Hematopoietic multipotent progenitor cell treated with erythropoietin and hydrocortisone succinate and interleukin-3 and kit ligand, for 15 days (in vitro differentiated cells): Measurements from ENCODE around the gene GMPR2.

ENCODE experiments used
- DNase-seq: peaks from one replicate; pipeline ENCODE4 v3.0.0-alpha.2; 2015; ENCODE audit warnings: low spot score

Gene GMPR2

DNA sequence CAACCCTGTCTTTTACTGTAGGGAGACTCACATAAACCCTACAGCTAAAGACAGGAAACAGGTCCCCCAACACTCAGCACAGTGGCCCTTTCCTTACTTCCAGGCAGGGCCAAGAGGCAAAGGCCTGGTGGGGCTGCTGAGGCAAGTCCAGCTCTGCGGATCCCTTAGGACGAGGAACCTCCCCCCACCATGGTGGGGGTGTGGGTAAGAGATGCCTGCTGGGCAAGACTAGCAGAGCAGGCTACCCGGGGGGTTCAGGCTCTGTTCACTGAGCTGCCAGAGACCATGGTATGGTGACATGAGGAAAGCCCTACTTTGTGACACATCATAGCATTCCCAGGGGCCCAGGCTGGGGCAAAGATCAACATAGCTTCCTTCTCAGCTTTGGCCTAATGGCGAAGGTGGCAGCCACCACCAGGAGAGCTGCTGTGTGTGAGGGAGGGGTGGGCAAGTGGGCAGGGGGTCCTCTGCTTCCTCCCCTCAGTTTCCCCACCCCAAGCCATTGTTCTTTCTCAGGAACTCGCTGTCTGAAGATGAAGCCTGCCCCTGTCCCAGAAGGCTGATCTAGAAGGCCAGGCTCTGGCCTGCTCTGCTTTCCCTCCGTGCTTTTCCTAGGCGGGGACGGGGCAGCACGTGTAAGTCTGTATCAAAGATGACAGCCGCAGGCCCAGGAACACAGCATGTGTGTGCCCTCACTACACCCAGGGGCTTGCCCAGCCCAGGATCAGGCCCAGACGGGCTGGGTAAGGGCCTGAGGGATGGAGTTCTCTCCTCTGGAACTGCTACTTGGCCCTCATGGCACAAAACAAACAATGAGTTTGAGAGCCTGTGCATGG lies 19.8 kb downstream of the GMPR2 start:
- DNase-seq: no peak

GRCh38 chr14:24253936-24254335 lies 21.2 kb downstream of the GMPR2 start:
- no peak for DNase-seq

- DNase-seq: no peak
Measured at GRCh38 chr14:24254630-24255392, 22.1 kb downstream of the GMPR2 start.

DNA sequence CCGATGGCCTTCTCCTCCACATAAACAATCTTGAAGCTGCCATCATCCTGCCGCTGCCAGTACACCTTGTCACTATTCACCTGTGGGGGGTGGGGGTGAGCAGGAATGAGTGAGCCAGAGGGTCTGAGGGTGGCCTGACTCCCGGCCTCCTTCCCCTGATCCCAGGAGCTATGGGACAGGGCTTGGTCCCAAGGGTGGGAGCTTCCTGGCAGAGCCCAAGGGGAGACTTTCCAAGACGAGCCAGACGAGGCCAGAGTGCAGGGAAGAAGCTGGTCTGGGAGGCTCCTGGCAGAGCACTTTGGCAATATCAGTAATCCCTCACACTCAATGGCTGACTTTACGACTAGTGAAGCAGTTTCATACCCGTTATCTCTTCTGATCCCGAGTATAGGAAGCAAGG lies 22.7 kb downstream of the GMPR2 start:
- no peak for DNase-seq

DNA sequence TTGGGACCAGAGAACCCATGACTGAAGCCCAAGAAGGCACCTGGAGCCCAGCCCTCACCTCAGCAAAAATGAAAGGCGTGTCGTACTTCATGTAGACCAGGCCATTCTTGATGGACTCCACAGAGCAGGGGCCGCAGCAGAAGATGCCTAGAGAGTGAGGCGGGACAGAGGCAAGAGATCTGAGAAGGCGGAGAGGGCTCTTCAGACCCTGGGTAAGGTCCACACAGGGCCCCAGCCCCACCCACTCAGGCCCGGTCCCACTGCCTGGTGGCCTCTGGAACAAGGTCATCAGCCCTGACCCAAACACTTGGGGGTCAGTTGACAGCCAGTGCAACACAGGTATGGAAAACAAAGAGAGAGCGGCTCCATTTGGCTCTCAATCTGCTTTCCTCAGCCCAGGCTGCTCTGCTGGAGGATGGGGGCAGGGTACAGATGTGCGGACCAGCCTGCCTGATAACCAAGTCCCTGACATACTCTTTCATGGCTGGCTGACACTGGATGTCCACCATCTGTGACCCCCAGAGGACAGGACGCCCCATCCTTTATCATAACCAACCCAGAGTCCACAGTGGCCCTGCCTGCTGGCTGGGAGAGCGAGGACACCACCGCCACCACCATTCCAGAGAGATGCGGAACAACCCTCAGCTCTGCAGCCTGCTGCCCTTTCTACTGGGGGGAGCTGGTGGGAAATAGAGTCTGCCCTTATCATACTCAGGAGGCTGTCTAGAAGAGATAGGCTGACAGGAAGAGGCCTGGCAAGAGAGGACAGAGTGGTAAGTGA lies 23.4 kb downstream of the GMPR2 start:
- DNase-seq: peak; percentile 66

- DNase-seq: no peak
Measured at GRCh38 chr14:24256960-24257359, 24.2 kb downstream of the GMPR2 start.

DNA sequence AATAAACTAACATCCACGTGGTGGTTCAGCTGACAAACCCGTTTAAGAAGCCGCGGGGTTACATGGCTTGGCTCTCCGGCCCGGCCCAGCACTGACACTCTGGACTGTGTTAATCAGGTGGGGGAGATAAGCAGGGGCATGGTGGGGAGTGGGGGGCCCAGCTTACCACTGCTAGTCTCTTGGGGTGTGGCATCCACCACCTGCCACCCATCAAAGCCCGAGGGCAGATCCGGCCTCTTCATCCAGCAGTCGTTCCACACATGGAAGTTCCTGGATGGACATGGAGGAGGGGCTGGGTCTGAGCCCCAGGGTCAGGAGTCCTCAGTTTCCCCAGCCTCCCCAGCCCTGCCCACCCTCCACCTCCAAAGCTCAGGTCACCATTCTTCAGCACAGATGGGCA lies 25.4 kb downstream of the GMPR2 start:
- no peak for DNase-seq

GRCh38 chr14:24258548-24259265 lies 26.0 kb downstream of the GMPR2 start:
- no peak for DNase-seq

GRCh38 chr14:24259282-24260025 lies 26.7 kb downstream of the GMPR2 start:
- no peak for DNase-seq

- no peak for DNase-seq
Measured at GRCh38 chr14:24260026-24260779, 27.5 kb downstream of the GMPR2 start.

DNA sequence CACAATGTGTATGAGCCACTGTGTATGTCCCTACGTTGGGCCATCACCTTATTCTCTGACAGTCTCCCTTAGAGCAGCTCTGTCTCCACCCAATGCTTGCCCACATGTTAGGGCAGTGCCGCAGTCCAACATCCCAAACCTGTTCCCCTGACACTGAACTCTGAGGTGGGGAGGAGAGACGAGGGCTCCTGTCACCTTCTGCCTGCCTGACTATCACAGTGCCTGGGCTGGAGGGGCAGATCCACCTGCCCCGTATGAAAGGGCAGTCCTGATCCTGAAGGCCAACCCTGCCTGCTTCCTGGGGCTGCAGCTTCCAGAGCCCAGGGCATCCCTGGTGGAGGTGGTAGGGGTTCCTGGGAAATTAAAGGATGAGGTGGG lies 28.0 kb downstream of the GMPR2 start:
- DNase-seq: no peak

DNA sequence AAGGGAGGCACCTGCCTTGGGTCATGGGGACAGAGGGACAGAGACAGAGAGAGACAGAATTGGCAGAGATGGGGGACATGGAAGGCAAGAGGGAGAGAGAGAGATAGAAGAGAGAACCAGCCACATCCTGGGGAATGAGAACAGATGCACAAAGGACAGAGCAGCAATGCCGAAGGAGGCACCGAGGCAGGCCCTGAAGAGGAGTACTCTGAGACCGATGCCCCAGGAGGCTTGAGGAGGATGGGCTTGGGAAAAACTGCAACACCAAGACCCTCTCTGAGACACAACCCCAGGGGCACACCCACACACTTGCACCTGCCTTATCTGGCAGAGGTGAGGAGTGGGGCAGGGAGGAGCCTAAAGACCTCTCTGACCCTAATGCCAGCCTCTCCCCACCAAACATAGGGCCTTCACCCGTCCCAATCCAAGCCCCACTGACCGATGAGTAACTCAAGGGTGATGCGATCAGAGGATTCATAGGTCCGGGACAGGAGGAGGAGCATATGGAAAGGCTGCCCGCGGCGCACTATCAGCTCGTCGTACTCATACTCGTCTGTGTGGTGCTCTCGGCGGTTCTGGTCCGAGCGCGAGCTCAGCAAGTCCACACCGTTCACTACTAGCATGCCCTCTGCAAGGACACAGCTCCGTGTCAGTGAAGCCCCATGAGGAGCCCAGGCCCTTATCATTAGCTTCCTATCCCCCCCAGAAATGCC lies 28.7 kb downstream of the GMPR2 start:
- no peak for DNase-seq

GRCh38 chr14:24261969-24262327 lies 29.2 kb downstream of the GMPR2 start:
- DNase-seq: no peak

- DNase-seq: no peak
Measured at GRCh38 chr14:24262821-24263733, 30.3 kb downstream of the GMPR2 start, which contains the start of gene TGM1. Gene TGM1 (minus strand): TSS chr14:24263177. CDS start chr14:24262352, 825 bp downstream.

GRCh38 chr14:24263848-24264247 lies 31.1 kb downstream of the GMPR2 start:
- DNase-seq: no peak

DNA sequence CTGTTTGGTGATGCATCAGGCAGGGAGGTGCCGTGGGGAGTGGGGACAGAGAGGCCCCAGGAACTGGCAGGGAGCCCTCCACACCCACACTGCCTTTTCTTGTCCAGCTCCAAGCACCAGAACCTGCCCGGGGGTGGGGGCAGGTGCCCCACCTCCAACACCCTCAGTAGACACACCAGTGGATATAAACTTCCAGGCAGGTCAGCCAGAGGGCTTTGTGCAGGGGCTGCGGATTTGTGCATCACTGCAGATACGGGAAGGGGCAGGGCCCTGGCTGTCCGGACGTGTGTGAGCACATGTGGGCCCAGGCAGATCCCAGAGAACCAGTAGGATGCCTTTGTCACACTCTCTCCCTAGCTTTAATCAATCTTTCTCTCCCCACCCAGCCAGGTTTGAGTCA lies 31.6 kb downstream of the GMPR2 start:
- DNase-seq: no peak

- DNase-seq: no peak
Measured at GRCh38 chr14:24266344-24267244, 33.9 kb downstream of the GMPR2 start.

DNA sequence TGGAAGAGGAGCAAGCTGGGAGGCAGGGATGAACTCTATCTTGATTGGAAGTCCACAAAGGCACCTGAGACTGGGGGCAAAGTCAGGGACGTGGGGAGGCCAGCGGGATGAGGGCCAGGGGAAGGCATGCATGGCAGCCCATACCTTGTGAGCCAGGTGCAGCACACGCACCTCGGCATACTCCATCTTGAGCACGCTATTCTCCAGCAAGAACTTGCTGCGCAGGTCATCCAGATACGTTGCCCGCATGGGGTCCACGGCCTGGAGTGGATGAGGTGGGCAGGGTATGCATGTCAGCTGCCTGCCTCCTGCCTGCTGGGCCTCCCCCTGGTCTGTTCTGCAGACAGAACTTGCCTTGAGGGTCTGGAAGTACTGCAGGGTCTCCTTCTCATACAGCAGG lies 34.8 kb downstream of the GMPR2 start:
- no peak for DNase-seq
